Globus pallidus (tissue), 1 donor: ENCODE data around the gene APEH.

Experiments used
- DNase-seq: peaks from one replicate; pipeline ENCODE4 v3.0.0-alpha.2; 2015; ENCODE audit warnings: low spot score

APEH gene

DNA sequence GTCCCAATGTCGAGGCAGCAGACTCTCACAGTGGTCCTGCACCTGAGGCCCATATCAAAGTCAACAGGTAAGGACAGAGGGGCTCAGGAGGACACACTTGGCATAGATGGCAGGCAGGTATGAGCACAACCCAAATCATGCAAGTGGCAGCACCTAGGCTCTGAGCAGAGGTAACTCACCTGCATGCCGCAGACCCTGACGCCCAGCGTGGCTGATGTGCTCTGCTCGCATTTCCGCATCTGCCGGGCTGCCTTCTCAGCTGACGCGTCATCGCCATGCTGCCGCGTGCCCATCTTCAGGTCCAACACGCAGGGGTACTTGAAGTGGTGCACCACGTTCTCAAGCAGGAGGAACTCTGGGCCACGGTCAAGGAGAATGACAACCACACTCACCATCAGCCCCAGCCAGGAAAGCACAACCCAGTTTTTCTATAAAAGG is 53.8 kb downstream of the APEH start:
- DNase-seq = no peak

DNA sequence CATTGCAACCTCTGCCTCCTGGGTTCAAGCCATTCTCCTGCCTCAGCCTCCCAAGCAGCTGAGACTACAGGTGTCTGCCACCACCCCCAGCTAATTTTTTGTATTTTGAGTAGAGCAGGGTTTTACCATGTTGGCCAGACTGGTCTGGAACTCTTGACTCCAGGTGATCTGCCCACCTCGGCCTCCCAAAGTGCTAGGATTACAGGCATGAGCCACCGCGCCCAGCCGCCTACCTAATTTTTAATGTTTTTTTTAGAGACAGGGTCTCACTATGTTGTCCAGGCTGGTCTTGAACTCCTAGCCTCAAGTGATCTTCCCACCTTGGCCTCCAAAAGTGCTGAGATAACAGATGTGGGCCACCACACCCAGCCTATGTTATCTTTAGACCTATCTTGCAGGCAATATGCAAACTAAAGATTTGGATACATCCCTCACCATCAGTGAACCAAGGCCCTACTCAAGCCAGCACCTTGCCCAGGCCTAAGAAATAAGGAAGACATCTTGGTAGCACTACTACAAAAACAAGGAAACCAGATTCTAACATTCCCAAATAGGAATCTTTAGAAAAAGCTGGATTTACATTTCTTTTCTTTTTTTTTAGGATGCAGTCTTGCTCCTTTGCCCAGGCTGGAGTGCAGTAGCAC is 55.9 kb downstream of the APEH start:
- DNase-seq = no peak

DNA sequence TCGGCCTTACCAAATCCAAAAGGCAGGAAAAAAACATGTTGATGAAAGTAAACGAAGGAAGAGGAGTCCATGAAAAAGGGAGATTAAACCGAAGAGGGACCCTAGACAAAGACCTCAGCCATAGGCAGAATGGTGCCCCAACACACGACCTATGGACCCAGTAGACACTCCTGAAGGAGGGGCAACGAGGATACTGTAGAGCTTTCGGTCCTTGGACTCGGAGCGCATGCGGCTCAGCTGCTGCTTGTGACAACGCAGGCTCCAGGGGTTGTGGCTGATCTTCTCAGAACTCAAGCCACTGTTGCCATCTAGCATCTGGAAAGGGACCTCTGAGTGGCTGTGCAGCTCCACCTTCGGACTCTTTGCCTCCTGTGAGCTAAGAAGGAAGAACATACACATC is 58.4 kb downstream of the APEH start:
- DNase-seq = no peak

DNA sequence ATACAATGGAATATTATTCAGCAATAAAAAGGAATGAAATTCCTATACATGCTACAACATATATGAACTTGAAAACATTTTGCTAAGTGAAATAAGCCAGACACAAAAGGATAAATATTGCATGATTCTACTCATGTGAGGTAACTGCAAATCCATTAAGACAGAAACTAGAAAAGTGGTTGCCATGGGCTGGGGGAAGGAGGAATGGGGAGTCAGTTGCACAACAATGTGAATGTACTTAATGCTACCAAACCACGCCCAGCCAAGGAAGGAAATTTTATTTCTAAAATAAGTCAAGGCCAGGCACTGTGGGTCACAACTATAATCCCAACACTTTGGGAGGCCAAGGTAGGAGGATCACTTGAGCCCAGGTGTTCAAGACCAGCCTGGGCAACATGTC is 59.4 kb downstream of the APEH start:
- DNase-seq = no peak
